Activated CD4-positive, alpha-beta T cell treated with anti-CD3 and anti-CD28 coated beads, Interleukin-2, amount 50 U/mL, for 1 hour (primary cell): ENCODE results near the gene HIVEP3.

Experiments used
- DNase-seq: peaks from one replicate; pipeline ENCODE4 v3.0.0-alpha.2; 2020

Gene HIVEP3

DNA sequence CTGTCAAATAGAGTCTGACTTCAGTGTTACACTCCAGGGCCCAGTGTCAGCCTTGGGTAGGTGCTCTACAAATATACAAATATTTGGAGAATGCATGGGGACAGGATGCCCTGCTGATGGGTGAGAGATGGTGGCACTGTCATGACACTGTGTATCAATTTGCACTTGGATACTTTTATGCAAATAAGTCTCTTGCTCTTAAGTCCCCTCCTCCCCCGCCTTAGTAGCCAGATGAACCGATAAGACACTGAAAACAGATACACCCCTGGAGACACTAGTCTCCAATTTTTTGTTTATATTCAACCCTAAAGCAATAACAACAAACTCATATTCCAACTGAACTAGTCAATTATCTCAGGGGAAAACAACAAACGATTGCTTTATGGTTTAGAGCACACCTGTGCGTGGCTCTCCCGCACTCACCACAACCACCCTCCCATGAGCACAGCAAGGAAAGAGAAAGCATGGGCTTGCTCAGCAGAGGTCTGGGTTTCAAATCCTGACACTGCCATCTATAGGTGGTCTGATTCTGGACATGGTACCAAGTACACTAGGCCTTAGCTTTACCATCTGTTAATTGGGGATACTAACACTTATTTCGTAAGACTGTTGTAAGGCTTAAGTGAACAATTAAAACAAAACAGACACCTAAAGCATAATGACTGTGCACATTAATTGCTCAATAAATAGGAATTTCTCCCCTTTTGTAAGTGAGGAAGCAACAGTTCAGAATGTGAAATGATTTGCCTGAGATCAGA is 50.3 kb downstream of the HIVEP3 start:
- DNase-seq = no peak

DNA sequence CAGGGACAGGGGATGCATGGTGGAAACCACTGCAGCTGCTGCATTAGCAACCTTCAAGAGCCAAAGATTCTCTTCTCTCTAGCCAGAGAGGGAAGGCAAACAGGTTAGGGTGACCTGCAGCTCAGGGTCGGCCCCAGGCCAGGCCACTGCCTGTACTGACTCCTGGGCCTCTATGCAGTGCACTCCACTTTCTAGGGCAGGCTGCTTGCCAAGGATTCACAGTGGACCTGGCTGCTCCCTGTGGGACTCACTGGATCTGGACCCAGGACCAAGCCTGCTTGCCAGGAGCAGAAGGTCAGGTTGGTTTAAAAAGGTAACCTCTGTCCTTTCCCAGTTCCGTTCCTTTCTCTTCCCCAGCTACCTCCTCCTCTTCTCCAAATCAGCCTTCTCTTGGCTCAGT is 52.4 kb downstream of the HIVEP3 start:
- no peak for DNase-seq

DNA sequence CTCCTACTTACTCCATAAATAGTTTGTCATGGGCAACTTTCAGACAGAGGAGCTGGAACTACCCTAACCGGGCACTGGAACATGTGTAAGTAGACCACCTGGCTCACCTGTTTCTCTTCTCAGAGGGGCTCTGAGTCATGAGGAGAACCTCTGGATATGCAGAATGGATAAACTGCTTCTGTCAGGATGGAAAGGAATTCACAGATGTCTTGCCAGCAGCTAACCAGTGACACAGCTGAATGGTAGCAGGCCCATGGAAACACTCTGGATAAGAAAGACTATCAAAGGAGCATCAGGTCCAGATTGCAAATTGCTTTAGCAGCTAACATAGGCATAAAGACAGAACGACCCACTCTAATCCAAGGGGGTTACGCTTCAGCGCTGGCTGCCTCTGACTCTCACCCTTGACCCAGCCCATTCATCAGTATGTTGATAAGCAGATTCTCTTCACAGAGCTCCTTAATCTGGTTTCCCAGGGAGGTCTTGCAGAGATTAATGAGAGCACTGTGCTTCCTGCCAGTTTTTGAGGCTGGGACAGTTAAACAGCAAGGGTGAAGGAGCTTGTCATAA is 54.2 kb downstream of the HIVEP3 start:
- no peak for DNase-seq

DNA sequence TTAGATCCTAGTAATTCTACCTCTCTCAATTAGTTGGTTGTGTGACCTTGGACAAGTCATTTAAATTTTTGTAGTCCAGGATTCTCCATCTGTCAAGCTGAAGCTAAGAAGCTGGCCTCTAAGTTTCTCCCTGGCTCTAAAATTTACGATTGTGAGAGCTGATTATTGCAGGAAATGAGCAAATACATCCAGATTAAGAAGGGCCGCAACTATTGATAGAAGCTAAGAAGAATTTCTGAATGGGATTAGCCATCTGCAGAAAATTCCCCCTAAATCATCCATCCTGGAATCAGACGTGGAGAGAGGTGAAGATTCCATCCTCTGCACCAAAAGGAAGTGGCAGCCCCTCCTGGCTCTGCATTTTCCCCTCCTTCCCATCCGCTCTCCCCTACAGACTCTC is 55.0 kb downstream of the HIVEP3 start:
- DNase-seq = no peak

DNA sequence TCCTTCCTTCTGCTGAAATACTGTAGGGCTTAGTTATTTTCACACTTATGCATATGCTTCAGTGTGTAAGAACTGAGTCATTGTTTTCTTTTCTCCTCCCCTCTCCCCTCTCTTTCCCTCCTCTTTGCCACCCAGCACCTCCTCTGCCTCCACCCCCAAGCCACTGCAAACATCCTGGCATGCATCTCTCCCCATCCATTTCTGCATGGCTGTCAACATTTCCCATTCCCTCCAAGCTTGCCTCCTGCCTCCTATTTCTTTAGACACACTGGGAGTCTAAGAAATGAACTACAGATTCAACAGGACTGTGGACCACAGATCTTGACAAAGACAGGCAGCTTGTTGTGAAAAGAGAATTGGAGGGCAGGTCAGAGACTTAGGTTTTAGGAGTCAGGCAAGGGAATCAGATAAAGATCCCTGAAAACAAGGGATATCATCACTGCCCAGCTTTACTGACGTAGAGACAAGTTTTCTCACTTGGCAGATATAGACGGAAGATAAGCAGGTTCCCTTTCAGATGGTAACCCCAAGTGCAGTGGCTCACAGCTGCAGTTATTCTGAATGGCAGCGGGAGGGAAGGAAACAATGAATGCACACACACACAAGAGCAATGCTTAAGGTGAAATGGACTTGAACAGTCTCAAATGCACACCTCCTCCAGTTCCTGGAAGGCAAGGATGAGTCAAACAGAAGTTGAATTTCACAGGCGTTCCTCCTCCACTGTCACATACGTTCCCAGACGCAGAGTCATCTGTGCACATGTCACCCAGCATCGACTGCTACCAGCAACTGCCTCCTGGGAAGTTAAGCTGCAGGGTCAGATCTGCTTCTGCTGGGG is 56.1 kb downstream of the HIVEP3 start:
- DNase-seq = no peak

DNA sequence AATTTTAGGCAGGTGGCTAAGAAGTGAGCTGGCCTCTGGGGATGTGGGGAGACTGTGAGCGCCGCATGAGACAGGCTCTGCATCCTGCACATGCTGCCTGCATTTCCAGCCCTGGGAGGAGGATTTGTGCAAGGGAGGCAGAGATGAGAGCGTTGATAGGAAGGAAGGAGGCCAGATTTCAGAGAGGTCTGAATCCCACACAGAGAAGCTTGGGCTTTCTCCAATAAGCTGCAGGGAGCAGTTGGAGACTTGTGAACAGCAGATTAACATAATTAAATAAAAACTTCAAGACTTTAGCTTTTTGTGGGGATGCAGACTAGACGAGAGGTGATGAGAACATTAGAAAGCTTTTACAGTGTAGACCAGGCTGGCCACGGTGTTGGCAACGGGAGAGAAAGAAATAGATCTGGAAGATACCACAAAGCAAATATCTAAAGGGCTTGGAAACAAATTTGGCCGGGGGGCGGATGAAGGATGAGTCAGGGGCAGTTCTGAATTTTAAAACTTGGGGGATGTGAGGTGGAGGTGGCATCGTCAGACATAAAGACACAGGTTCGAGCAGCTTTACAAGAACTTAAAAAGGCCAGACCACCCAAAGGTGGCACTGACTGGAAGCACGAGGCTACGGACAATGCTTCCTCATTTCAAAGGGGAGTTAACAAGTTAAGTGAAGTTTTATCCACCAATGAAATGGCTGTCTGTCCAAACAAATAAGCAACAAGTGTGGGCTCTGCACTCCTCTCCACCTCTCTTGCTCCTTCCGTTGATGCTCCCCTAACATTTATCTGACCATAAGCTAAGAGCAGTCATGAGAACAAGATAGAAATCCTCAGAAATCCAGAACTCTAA is 57.0 kb downstream of the HIVEP3 start:
- DNase-seq = no peak

DNA sequence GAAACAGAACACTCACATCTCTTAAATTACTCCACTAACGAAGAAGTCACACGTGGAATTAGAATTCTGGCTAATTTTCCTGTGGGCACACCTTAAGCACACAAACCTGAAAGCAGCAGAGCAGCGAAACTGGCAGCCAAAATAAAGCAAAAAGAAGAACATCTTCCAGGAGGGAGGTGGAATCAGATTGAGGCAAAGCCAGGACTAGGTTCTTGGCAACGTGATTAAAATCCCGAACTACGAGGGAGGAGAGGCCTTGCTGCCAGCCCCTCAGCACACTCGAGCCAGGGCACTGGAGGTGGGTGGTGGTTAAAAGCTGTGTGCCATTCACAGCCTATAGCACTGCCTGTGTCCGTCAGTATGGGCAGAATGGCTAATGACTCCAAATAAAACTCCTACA is 58.0 kb downstream of the HIVEP3 start:
- no peak for DNase-seq

DNA sequence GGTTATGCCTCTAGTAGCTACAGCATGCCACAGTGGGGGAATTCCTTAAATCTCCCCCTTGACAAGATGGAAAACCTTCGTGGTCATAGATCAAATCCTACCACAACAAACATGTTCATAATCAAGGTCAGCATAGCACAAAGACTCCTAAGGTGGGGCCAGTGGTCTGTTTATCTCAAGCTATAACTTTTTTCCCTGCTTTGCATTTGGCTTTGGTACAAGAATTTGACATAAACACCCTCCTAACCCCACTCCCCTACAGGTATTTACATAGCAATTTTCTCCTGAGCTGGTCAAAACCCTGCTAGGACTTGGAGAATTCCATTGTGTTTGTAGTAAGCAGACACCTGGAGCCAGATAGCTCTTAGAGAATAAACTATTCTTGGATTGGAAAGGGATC is 58.5 kb downstream of the HIVEP3 start:
- no peak for DNase-seq

DNA sequence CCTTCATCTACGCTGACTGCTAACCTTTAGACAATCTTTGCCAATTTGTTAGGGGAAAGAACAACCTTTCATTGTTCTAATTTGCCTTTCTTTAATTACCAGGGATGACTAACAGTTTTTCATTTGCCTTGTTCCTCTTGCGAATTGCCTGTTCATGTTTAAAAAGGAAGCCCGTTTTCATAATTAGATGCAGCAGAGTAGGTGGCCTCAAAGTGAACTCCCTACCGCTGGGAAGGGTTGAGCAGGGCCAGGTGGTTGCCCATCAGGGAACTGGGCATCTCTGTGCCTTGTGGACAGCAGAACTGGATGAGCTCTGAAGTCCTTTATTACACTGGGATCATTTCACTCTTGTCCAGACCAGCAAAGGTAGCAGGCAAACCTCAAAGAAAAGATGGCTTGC is 59.0 kb downstream of the HIVEP3 start:
- DNase-seq = no peak

DNA sequence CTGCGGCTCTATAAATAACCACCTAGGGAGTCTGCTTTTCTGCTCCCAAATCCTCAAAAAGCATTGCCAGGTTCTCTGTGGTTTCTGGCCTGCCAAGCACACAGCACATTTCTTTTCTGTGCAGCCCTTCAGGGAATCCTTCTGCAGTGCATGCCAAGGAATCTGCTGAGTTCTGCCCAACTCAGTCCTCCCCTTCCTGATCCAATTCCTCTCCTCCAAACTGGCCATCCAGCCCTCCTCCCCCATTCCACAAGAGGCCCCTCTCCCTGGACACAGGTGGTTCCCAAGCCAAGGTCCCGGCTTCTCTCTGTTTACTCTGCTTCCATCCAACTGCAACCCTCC is 61.8 kb downstream of the HIVEP3 start:
- DNase-seq = no peak

DNA sequence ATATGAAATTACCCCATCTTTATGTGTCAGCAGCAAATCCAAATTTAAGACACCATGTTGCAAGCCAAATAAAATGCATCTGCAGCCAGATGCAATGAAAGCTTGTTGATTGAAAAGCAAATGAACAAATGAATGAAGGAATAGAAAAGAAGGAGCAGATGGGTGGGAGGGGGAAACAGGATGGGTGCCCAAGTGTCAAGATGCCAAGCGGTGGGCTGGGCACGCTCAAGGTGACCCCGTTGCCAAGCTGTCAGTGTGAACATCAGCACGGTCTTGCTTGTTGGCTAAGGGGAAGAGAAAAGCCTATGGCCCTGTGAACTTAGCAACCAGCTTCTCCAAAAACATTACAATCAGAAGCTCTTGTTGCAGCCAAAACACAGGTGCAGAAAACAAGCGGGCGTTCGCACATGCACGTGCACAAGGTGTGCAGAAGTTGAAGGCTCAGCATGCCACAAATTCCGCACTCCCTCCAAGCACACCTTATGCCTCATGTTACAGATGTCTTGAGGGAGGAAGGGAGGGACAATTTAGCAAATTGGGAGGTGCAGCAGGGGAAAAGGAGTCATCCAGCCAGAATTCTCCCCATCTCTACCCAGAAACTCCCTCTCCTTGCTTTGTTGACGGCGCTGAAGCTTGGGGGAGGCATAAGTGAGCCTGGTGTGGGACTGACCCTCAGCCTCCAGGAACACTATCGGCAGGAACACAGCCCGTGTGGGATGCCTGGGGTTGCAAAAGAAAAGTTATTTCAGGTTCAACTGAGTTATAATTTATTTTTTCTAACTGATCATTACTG is 62.4 kb downstream of the HIVEP3 start:
- no peak for DNase-seq

DNA sequence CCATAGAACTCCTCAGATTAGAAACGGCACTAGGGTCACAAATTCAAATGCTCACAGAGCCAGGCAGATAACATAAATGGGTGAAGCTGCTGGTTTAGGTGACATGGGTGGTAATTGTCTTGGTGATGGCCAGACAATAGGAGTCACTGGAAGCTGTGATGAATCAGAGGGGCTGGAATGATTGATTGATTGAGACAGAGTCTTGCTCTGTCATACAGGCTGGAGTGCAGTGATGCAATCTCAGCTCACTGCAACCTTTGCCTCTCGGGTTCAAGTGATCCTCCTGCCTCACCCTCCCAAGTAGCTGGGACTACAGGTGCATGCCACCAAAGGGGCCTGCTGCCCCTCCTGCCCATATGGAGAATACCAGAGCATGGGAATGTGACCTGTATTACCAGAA is 63.0 kb downstream of the HIVEP3 start:
- no peak for DNase-seq

DNA sequence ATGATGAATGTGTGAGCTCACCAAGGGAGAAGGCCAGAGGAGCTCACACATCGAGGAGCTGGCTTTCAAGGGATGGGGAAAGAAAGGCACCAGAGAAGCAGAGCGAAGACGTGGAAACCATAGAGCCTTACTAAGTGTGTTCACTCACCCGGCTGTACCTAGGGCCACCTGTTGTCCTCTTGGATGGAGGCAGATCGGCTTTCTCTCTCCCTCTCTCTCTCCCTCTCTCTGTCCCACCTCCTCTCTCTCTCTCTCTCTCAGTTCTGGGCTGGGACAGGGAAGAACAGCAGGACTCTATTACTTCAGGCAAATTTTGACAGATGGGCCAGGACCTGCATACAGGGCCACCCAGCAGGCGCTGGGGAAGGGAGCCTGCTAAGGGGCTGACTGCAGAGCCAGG is 64.8 kb downstream of the HIVEP3 start:
- DNase-seq = no peak

DNA sequence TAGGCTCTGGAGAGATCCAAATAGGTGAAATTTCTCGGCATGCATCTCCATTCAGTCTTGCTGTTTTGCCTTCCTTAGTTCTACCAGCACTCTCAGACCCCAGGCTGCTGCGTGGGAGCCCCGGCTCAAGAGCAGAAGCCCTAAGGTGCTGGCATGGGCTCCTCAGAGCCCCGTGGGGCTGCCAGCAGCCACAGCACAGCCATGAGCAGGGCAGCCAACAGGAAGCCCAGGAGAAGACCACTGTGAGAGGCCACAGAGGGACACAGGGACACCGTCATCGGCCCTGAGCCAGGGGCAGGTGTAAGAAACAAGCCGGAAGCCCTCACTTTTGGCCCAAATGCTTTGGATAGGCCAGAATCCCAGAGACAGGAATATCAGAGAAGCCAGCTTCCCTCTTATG is 66.6 kb downstream of the HIVEP3 start:
- no peak for DNase-seq

DNA sequence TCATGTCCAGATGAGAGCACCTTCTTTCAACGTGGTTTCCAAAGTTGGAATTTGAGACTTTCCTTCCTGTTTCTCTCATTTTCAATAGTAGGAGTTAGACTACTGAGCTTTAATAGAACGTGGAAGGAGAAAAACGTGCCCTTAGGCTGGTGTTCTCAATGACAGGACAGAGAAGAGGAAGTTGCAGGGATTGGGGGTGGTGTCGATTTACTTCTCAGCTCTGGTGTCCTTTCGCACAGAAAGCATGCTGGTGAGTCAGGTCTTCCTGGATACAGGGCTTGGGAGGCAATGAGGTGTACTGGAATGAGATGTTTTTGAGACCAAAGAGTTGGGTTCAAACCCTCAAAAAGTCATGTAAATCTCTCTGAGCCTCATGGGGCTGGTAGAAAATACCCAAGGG is 67.1 kb downstream of the HIVEP3 start:
- DNase-seq = no peak

DNA sequence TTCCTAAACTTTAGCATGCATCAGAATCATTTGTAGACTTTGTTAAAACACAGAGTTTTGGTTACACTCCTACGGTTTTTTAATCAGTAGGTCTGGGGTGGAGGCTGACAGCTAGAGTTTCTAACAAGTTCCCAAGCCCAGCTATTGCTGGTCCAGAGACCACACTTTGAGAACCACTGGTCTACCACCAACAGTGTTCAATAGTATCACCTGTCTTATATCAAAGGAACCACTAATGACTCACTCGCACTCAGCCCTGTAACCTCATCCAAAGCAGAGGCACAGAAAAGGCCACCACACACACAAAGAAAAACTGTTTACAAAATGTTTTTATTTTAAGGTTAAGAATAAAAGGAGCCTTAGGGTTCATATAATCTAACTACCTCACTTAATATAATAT is 68.7 kb downstream of the HIVEP3 start:
- DNase-seq = no peak

DNA sequence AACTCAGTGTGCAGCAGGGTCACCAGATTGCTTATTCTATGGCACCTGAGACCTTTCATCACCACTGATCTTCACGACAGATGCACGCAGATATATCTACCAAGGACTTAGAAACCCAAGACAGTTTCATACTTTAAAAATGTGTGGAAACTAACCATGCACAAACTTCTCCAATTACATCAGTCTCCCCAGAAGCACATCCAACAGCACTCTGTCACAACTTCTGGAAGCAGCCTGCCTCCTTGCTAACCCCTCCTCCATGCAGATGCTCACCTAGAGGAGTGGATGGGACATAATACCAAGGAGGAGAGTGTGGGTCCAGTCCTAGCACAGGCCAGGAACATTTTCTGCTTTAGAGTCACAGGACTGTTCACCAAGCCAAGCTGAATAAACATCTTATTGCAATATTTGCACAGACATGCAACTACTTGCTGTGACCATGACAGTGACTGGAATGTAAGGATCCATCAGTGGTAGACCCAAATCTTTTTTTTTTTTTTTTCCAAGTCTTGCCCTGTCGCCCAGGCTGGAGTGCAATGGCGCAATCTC is 69.4 kb downstream of the HIVEP3 start:
- DNase-seq = no peak

DNA sequence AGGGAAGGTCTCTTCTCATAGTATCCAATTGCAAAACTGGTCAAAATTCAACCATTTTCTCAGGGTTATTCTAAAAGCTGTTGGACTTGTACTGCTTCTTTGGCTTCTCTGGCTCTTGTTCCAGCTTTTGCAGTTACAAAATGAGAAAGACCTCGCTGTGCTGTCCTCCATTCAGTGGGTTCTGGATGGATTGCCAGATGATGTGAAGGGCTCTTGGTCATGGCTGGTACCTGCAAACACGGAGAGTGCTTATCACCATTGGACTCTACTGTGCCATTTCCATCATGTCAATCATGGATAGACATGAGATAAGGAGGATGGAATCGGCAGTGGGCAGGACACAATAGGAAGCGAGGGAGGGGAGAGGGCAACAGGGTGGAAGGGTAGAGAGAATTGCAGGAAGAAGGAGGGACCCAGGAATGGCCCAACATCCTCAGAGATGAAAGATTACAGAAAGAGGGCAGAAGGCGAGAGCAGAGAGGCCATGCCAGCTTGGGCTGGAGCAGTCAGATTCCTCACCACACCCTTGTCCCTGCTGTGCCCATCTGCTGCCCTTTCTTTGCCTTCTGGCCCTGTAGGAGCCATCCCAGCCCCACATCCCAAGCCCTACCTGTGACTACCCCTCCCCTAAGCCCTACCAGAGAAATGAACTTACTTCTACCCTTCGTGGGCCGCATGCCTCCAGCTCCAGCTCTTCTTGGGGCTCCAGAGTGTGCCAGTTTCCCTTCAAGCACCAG is 70.3 kb downstream of the HIVEP3 start:
- no peak for DNase-seq

DNA sequence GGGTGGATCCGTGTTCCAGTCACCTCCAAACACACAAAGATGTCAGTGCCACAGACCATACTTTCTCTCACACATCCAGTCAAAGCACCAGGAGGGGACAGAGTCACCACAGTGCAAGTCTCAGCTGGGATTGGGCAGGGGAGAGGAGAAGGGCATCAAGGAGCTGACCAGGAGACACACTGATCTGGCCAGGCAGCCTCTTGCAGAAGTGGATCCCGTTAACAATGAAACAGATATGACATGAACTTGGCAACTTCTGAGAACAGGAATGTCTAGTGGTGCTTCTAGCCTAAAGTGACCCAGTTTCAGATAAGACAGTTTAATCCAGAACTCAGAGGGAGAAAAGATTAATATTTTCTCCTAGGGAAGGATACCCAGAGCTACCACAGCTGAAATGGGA is 71.0 kb downstream of the HIVEP3 start:
- no peak for DNase-seq

DNA sequence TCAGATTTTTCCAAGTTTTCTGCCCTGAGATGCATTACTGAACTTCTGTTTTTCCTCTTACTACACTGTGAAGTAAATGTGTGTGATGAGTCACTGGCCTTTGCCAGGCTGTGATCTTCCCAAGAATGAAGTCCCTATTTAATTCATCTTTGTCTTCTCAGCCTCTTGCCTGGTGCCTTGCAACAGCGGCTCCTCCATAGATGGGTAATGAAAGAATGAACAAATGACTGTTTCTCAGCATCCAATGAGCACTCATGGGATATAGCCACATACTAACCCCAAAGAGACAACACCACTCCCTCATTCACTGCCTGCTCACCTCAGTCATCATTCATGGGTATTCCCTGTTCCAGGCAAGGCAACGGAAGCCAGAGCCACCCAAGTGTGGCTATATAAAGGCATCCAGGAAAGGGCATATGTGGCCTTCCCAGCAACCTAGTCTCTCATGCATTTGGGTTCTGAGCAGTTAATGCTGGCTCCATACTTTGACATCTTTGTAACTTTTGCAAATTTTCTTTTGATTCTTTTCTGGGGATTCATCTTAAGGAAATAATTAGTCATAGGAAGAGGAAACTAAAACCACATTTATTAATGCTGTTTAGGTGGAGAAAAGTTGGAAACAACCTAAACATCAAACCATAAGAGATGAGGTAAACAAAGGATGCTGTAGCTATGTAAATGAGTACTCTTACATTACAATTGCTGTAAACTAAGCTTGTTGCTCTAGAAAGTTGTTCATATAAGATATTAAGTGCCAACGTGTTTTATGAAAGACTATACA is 71.9 kb downstream of the HIVEP3 start:
- no peak for DNase-seq
